ENCODE measurements around the gene ROBO1.
"Not testable (repeated sequence)": the region's sequence is repeated elsewhere in the genome, so short reads cannot be mapped to it uniquely, and the experiment has no call there.

Gene ROBO1

GRCh38 chr3:79245284-79246138 lies 522.3 kb downstream of the ROBO1 start:
- no peak for DNase-seq (ENCODE audit: low spot score)

- DNase-seq (ENCODE audit: low spot score): no peak
Measured at GRCh38 chr3:79236496-79236895, 531.3 kb downstream of the ROBO1 start.

- no peak for DNase-seq (ENCODE audit: low spot score)
Measured at GRCh38 chr3:79233431-79234060, 534.3 kb downstream of the ROBO1 start.

GRCh38 chr3:79230266-79230665 lies 537.5 kb downstream of the ROBO1 start:
- no peak for DNase-seq (ENCODE audit: low spot score)

GRCh38 chr3:79217096-79217495 lies 550.7 kb downstream of the ROBO1 start:
- no peak for DNase-seq (ENCODE audit: low spot score)

- DNase-seq (ENCODE audit: low spot score): no peak
Measured at GRCh38 chr3:79215286-79215685, 552.5 kb downstream of the ROBO1 start.

GRCh38 chr3:79211586-79212359 lies 556.0 kb downstream of the ROBO1 start:
- DNase-seq (ENCODE audit: low spot score): no peak

- DNase-seq (ENCODE audit: low spot score): no peak
Measured at GRCh38 chr3:79204351-79204750, 563.4 kb downstream of the ROBO1 start.

- no peak for DNase-seq (ENCODE audit: low spot score)
Measured at GRCh38 chr3:79203144-79203519, 564.7 kb downstream of the ROBO1 start.

GRCh38 chr3:79202471-79203143 lies 565.2 kb downstream of the ROBO1 start:
- DNase-seq (ENCODE audit: low spot score): no peak

- no peak for DNase-seq (ENCODE audit: low spot score)
Measured at GRCh38 chr3:79200456-79200855, 567.3 kb downstream of the ROBO1 start.

- DNase-seq (ENCODE audit: low spot score): no peak
Measured at GRCh38 chr3:79199966-79200365, 567.8 kb downstream of the ROBO1 start.

GRCh38 chr3:79187426-79187825 lies 580.4 kb downstream of the ROBO1 start:
- DNase-seq (ENCODE audit: low spot score): no peak

GRCh38 chr3:79184251-79184650 lies 583.5 kb downstream of the ROBO1 start:
- no peak for DNase-seq (ENCODE audit: low spot score)

- no peak for DNase-seq (ENCODE audit: low spot score)
Measured at GRCh38 chr3:79183496-79183895, 584.3 kb downstream of the ROBO1 start.

GRCh38 chr3:79178471-79179180 lies 589.2 kb downstream of the ROBO1 start:
- no peak for DNase-seq (ENCODE audit: low spot score)

GRCh38 chr3:79175870-79176269 lies 591.9 kb downstream of the ROBO1 start:
- DNase-seq (ENCODE audit: low spot score): no peak

GRCh38 chr3:79173259-79173658 lies 594.5 kb downstream of the ROBO1 start:
- DNase-seq (ENCODE audit: low spot score): not testable (repeated sequence)

- DNase-seq (ENCODE audit: low spot score): no peak
Measured at GRCh38 chr3:79172241-79172640, 595.6 kb downstream of the ROBO1 start.

GRCh38 chr3:79170021-79170420 lies 597.8 kb downstream of the ROBO1 start:
- DNase-seq (ENCODE audit: low spot score): no peak

GRCh38 chr3:79167651-79168416 lies 600.0 kb downstream of the ROBO1 start:
- DNase-seq (ENCODE audit: low spot score): no peak

Data from CD4-positive, alpha-beta T cell treated with Interleukin-2 at 100 ng/mL for 4 hours (primary cell).